Measurements from ENCODE around the gene KRAS.
A peak's percentile ranks its signal among the peaks of the same experiment; 100 is the strongest.
"Not testable (repeated sequence)": the region's sequence is repeated elsewhere in the genome, so short reads cannot be mapped to it uniquely, and the experiment has no call there.

Gene KRAS

GRCh38 chr12:25250744-25251730, at the start of gene KRAS:
KRAS (minus strand) TSS chr12:25250929.
- peak within 1 kb of the TSS; percentile 91 for H3K9ac ChIP-seq
- H4K20me1 ChIP-seq = peaks cover 34% of the 10 kb centered on the region
- peaks cover 4% of the 10 kb centered on the region; the same call in 1 of the 2 replicates for H3K9me3 ChIP-seq
- peaks cover 22% of the 10 kb centered on the region for H3K36me3 ChIP-seq
- H3K4me3 ChIP-seq = peak within 1 kb of the TSS; percentile 90
- TF ChIP-seq Cebpa-rat (IDR thresholded peaks at IDR 0.05) = no peak
- H3K4me1 ChIP-seq = peaks cover 26% of the 10 kb centered on the region
- peak within 1 kb of the TSS; percentile 91 for H3K27ac ChIP-seq
- H3K4me2 ChIP-seq = peak within 1 kb of the TSS; percentile 95
- H3K27me3 ChIP-seq = no peaks in the 10 kb centered on the region

- H3K9me3 ChIP-seq = no peaks in the 10 kb centered on the region
- no peaks in the 10 kb centered on the region for H3K27me3 ChIP-seq
- H3K27ac ChIP-seq = no peak overlapping the region
- H3K4me2 ChIP-seq = no peak overlapping the region
- H4K20me1 ChIP-seq = no peaks in the 10 kb centered on the region
- no peak overlapping the region for H3K9ac ChIP-seq
- H3K36me3 ChIP-seq = no peaks in the 10 kb centered on the region
- peaks cover 16% of the 10 kb centered on the region for H3K4me1 ChIP-seq
- no peak for TF ChIP-seq Cebpa-rat (IDR thresholded peaks at IDR 0.05)
- no peak overlapping the region for H3K4me3 ChIP-seq
Observed at GRCh38 chr12:25296381-25296780, 45.7 kb upstream of the KRAS start.

DNA sequence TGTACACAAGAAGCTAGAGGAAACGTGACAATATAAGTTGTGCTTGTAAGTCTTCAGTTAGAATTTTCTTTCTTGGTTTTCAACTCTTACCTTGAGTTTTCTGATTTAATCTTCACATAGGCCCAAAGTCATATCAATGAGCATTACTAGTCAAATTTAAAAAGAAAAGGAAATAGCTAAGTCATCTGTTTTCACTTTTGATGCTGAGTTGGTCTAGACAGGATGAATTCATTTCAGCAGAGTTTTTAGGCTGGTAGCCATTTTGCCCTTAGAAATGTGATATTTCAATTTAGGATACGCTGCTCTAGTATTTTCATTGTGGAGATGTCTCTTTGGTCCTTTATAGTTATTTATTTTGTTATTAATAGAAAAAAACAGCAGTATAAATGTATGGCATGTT, 44.6 kb upstream of the KRAS start:
- Histone ChIP-seq H3K27me3 (no peaks in the 10 kb centered on the region), H3K9me3 (no peaks in the 10 kb centered on the region), H3K27ac (no peak overlapping the region), H3K36me3 (no peaks in the 10 kb centered on the region), H3K4me1 (peaks cover 16% of the 10 kb centered on the region), H3K4me2 (no peak overlapping the region), H3K4me3 (no peak overlapping the region), H3K9ac (no peak overlapping the region), H4K20me1 (no peaks in the 10 kb centered on the region)
- TF ChIP-seq Cebpa-rat (IDR thresholded peaks at IDR 0.05) = no peak

- no peak for TF ChIP-seq Cebpa-rat (IDR thresholded peaks at IDR 0.05)
- no peaks in the 10 kb centered on the region for H3K27me3 ChIP-seq
- no peak overlapping the region for H3K4me2 ChIP-seq
- H3K27ac ChIP-seq = no peak overlapping the region
- peaks cover 11% of the 10 kb centered on the region for H3K9me3 ChIP-seq
- H3K9ac ChIP-seq = no peak overlapping the region
- H3K4me1 ChIP-seq = peaks cover 16% of the 10 kb centered on the region
- H3K36me3 ChIP-seq = no peaks in the 10 kb centered on the region
- no peak overlapping the region for H3K4me3 ChIP-seq
- no peaks in the 10 kb centered on the region for H4K20me1 ChIP-seq
Observed at GRCh38 chr12:25293653-25294052, 42.9 kb upstream of the KRAS start.

GRCh38 chr12:25292810-25293221, 42.1 kb upstream of the KRAS start:
- not testable (repeated sequence) for H3K27me3 ChIP-seq

DNA sequence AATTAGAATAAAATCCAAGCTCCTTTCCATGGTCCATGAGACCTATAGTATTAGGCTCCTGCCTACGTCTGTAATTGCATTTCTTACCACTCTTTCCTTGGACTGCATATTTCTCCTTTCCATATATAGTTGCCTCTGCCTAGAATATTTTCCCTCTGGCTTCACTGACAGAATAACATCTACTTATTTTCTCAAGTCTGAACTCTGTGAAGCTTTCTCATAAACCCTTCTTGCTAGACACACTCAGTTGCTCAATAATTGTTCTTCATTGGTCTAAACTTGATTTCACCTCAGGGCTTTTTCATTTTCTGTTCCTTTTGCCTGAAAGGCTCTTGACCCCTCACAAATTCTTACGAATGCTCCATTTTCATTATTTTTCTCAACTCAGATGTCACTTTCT, 36.9 kb upstream of the KRAS start:
- Histone ChIP-seq H3K4me2 (no peak overlapping the region), H3K9ac (no peak overlapping the region), H3K9me3 (peaks cover 11% of the 10 kb centered on the region), H4K20me1 (no peaks in the 10 kb centered on the region), H3K4me3 (no peak overlapping the region), H3K27ac (no peak overlapping the region), H3K4me1 (peaks cover 10% of the 10 kb centered on the region), H3K36me3 (no peaks in the 10 kb centered on the region), H3K27me3 (no peaks in the 10 kb centered on the region)
- no peak for TF ChIP-seq Cebpa-rat (IDR thresholded peaks at IDR 0.05)

More at GRCh38 chr12:25292810-25293221, 42.1 kb upstream of the KRAS start:
- H3K4me3 ChIP-seq, H4K20me1 ChIP-seq, H3K27ac ChIP-seq, H3K36me3 ChIP-seq, H3K9ac ChIP-seq: not testable (repeated sequence)
- peaks cover 16% of the 10 kb centered on the region for H3K4me1 ChIP-seq
- H3K4me2 ChIP-seq = peak overlapping the region; percentile 57
- H3K9me3 ChIP-seq = peaks cover 11% of the 10 kb centered on the region

GRCh38 chr12:25286837-25287236, 36.1 kb upstream of the KRAS start:
- Histone ChIP-seq H3K36me3 (no peaks in the 10 kb centered on the region), H3K9ac (no peak overlapping the region), H3K4me1 (peaks cover 6% of the 10 kb centered on the region), H3K27me3 (no peaks in the 10 kb centered on the region), H4K20me1 (no peaks in the 10 kb centered on the region), H3K4me2 (no peak overlapping the region), H3K9me3 (peaks cover 11% of the 10 kb centered on the region), H3K4me3 (no peak overlapping the region), H3K27ac (no peak overlapping the region)
- TF ChIP-seq Cebpa-rat (IDR thresholded peaks at IDR 0.05) = no peak

DNA sequence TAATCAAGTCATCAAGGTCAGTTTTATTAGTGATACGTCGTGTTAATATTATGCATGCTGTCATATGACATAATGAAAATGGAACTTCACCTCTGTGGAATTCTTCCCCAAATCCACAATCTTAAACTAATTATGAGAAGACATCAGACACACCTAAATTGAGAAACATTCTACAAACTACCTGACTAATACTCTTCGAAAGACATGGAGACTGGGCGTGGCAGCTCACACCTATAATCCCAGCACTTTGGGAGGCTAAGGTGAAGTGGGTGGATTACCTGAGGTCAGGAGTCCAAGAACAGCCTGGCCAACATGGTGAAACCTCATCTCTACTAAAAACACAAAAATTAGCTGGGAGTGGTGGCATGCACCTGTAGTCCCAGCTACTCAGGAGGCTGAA, 33.3 kb upstream of the KRAS start:
- TF ChIP-seq Cebpa-rat (IDR thresholded peaks at IDR 0.05) = no peak
- Histone ChIP-seq H3K27me3 (no peaks in the 10 kb centered on the region), H4K20me1 (no peaks in the 10 kb centered on the region), H3K4me1 (peaks cover 12% of the 10 kb centered on the region), H3K36me3 (no peaks in the 10 kb centered on the region), H3K9me3 (peaks cover 3% of the 10 kb centered on the region; the same call in 1 of the 2 replicates), H3K4me3 (no peak overlapping the region), H3K4me2 (no peak overlapping the region), H3K9ac (no peak overlapping the region), H3K27ac (no peak overlapping the region)

DNA sequence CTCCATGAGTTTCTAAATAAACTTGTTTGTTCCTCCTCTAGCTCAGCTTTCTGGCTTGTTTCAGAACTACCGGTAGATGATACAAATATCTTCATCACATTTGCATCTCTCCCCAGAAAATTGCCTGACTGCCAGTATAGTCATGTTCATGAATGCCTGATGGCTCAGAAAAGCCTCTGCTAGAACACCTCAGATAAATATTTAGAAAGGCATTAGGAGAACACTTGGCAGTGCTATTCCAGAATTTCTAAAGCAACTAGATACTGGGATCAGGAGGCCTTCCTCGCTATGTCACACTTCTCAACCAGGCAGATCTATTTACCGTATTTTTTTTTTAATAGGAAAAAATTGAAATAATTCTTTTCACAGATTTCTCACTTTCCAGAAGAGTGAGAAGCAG, 32.3 kb upstream of the KRAS start:
- Histone ChIP-seq H3K27ac (no peak overlapping the region), H3K27me3 (no peaks in the 10 kb centered on the region), H3K9me3 (no peaks in the 10 kb centered on the region), H3K36me3 (no peaks in the 10 kb centered on the region), H4K20me1 (no peaks in the 10 kb centered on the region), H3K4me3 (no peak overlapping the region), H3K4me1 (peaks cover 12% of the 10 kb centered on the region), H3K9ac (no peak overlapping the region), H3K4me2 (0 out of 2 replicates have a peak overlapping the region, but pooled peaks have one; percentile 0)
- TF ChIP-seq Cebpa-rat (IDR thresholded peaks at IDR 0.05) = no peak

- H3K4me2 ChIP-seq = no peak overlapping the region
- no peak overlapping the region for H3K27ac ChIP-seq
- no peak for TF ChIP-seq Cebpa-rat (IDR thresholded peaks at IDR 0.05)
- peaks cover 12% of the 10 kb centered on the region for H3K4me1 ChIP-seq
- no peaks in the 10 kb centered on the region for H3K27me3 ChIP-seq
- no peak overlapping the region for H3K9ac ChIP-seq
- H3K9me3 ChIP-seq = no peaks in the 10 kb centered on the region
- H3K4me3 ChIP-seq = no peak overlapping the region
- H3K36me3 ChIP-seq = no peaks in the 10 kb centered on the region
- H4K20me1 ChIP-seq = no peaks in the 10 kb centered on the region
Observed at GRCh38 chr12:25280082-25280481, 29.4 kb upstream of the KRAS start.
